ENCODE data around the gene MEF2B. TPM values are rescaled to one million over a fixed set of nuclear protein-coding genes. Genes with fewer than 3 reads are reported as not detected.

The MEF2B gene
- total and polyA plus RNA-seq, 2 experiments from 2014 or later = 7.4 to 8.3 TPM

GRCh38 chr19:19160461-19161035, 9.5 kb downstream of the MEF2B start:
- Histone ChIP-seq H3K27ac (ENCODE audit: low read depth) (peak overlapping the region; percentile 93), H3F3A (replicated peaks; ENCODE audit: low read depth) (0 out of 2 replicates have a peak, but pooled peaks cover 4% of the 10 kb centered on the region), H4K20me1 (replicated peaks; ENCODE audit: insufficient read depth) (no peaks in the 10 kb centered on the region), H3K27me3 (ENCODE audit: insufficient read depth) (no peaks in the 10 kb centered on the region), H3K36me3 (ENCODE audit: insufficient read depth) (no peaks in the 10 kb centered on the region), H2AFZ (peak overlapping the region; percentile 43; the same call in 1 of the 2 replicates), H3K9me2 (ENCODE audit: insufficient read depth) (no peaks in the 10 kb centered on the region), H3K4me1 (ENCODE audit: insufficient read depth) (peaks cover 16% of the 10 kb centered on the region), H3K79me2 (replicated peaks; ENCODE audit: insufficient read depth) (no peaks in the 10 kb centered on the region), H3K4me3 (peak overlapping the region; percentile 38; the same call in 1 of the 2 replicates), H3K4me2 (peak overlapping the region; percentile 78)
- ATAC-seq = peak; percentile 78
- Mint-ChIP-seq H3K27me3 (ENCODE audit: insufficient read depth, low read depth, poor library complexity) (peaks cover 12% of the 10 kb centered on the region), H3K27ac (peak overlapping the region; percentile 84), H3K9me3 (peaks cover 3% of the 10 kb centered on the region), H3K4me3 (no peak overlapping the region), H3K36me3 (ENCODE audit: low read depth) (peaks cover 18% of the 10 kb centered on the region), H3K4me1 (peaks cover 20% of the 10 kb centered on the region)
- TF ChIP-seq POLR2AphosphoS5 (IDR thresholded peaks at IDR 0.05; ENCODE audit: low read depth) (peak; percentile 62), ZNF114 (CRISPR knock-in tag; IDR thresholded peaks at IDR 0.05) (no peak), ETS1 (IDR thresholded peaks at IDR 0.05) (peak; percentile 26; the same call in 1 of the 2 replicates), EZH2 (IDR thresholded peaks at IDR 0.05; ENCODE audit: low read depth, unreplicated experiment) (no peak)
- peak; percentile 83 for DNase-seq (ENCODE audit: low spot score)

- Mint-ChIP-seq H3K9me3 (peaks cover 3% of the 10 kb centered on the region), H3K27me3 (ENCODE audit: insufficient read depth, low read depth, poor library complexity) (peaks cover 8% of the 10 kb centered on the region), H3K27ac (no peak overlapping the region), H3K36me3 (ENCODE audit: low read depth) (peaks cover 22% of the 10 kb centered on the region), H3K4me1 (peaks cover 19% of the 10 kb centered on the region), H3K4me3 (no peak overlapping the region; the same call in 2 of the 3 replicates)
- no peak for TF ChIP-seq ZNF462 (CRISPR knock-in tag; IDR thresholded peaks at IDR 0.05)
- DNase-seq (ENCODE audit: low spot score) (no peak), ATAC-seq (no peak)
- Histone ChIP-seq H4K20me1 (replicated peaks; ENCODE audit: insufficient read depth) (no peaks in the 10 kb centered on the region), H3K9me2 (ENCODE audit: insufficient read depth) (no peaks in the 10 kb centered on the region), H2AFZ (no peak overlapping the region), H3K79me2 (replicated peaks; ENCODE audit: insufficient read depth) (no peaks in the 10 kb centered on the region), H3K4me2 (no peak overlapping the region), H3K4me3 (no peak overlapping the region), H3K27me3 (ENCODE audit: insufficient read depth) (no peaks in the 10 kb centered on the region), H3K36me3 (ENCODE audit: insufficient read depth) (no peaks in the 10 kb centered on the region), H3K27ac (ENCODE audit: low read depth) (peak overlapping the region; percentile 93; the same call in 1 of the 2 replicates), H3K4me1 (ENCODE audit: insufficient read depth) (peaks cover 16% of the 10 kb centered on the region), H3F3A (replicated peaks; ENCODE audit: low read depth) (0 out of 2 replicates have a peak, but pooled peaks cover 4% of the 10 kb centered on the region)
These were observed 10.5 kb downstream of the MEF2B start for GRCh38 chr19:19159534-19159933.
